GM12891 (cell line): Measurements from ENCODE around the gene DGKA.

ENCODE experiments used
- PAX5 ChIP-seq: IDR thresholded peaks from 2 replicates; pipeline ENCODE4 v1.6.1; 2011; ENCODE audit warnings: low read length, moderate library complexity, mild to moderate bottlenecking; ENCODE audit not compliant: insufficient read depth, severe bottlenecking
- POLR2A ChIP-seq: IDR thresholded peaks from 2 replicates; pipeline ENCODE4 v1.6.1; 2011; ENCODE audit warnings: low read depth, low read length, control low read depth

DNA sequence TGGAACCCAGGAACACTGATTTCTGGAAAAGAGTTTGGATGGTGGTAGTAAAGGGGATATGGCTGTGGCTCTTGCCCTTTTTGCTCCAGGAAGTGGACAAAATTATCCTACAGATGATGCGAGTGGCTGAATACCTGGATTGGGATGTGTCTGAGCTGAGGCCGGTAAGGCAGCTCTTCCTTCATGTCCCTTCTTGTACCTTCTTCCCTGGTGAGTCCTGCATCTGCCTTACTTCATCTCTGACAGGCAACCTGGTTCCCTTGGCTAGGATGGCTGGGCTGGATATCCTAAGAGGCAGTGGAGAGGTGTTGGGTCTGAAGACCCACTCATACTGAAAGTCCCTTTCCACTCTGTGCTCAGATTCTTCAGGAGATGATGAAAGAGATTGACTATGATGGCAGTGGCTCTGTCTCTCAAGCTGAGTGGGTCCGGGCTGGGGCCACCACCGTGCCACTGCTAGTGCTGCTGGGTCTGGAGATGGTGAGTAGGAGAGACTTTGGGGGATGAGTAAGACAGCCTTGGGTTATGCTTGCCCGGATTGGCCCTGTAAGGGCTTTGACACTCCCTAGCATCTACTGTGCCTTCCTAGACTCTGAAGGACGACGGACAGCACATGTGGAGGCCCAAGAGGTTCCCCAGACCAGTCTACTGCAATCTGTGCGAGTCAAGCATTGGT lies 8.0 kb downstream of the DGKA start:
- no peak for TF ChIP-seq POLR2A
- no peak for TF ChIP-seq PAX5
